SH-SY5Y (cell line): ENCODE results near the gene MYH7B.

Experiments
- GATA2 ChIP-seq: IDR thresholded peaks from 2 replicates; pipeline ENCODE4 v1.6.1; 2011; ENCODE audit warnings: mild to moderate bottlenecking, low read depth, low read length
- GATA3 ChIP-seq: IDR thresholded peaks from 2 replicates; pipeline ENCODE4 v1.6.1; 2011; ENCODE audit warnings: low read depth, mild to moderate bottlenecking, low read length, moderate library complexity

- TF ChIP-seq GATA2 (no peak), GATA3 (no peak)
Measured at GRCh38 chr20:34923414-34923813, 32.3 kb upstream of the MYH7B start.
